Neural progenitor cell (in vitro differentiated cells): ENCODE measurements around the gene PPP2R2D.

Experiments
- EZH2 ChIP-seq: fragments of 200-600 bp; sonication (generic); IDR thresholded peaks from 2 replicates; pipeline ENCODE4 v1.6.1; 2017; ENCODE audit warnings: antibody characterized with exemption, mild to moderate bottlenecking, moderate library complexity
- TF ChIP-seq, protein P1 (sequence below): fragments of 200-600 bp; sonication (generic); IDR thresholded peaks from 2 replicates; pipeline ENCODE4 v1.5.1; 2017; ENCODE audit warnings: antibody characterized with exemption, mild to moderate bottlenecking

DNA sequence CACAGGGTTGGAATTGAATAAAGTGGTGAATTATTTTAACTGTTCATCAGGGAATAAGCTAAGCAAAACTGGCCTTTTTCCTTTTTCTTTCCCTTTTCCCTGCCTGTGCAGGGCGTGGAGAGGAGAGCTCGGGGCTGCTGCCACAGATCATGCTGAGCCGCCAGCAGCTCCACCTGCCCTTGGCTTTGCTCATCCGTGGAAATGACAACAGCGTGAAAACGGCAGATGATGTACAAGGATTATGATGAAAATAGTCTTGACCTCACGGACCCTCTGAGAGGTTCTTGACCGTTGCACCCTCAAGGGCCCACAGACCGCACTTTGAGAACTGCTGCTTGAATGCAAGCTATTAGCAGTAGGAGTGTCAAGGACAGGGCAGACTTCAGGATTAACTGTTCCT is 10.6 kb downstream of the PPP2R2D start:
- TF ChIP-seq, protein P1, sequence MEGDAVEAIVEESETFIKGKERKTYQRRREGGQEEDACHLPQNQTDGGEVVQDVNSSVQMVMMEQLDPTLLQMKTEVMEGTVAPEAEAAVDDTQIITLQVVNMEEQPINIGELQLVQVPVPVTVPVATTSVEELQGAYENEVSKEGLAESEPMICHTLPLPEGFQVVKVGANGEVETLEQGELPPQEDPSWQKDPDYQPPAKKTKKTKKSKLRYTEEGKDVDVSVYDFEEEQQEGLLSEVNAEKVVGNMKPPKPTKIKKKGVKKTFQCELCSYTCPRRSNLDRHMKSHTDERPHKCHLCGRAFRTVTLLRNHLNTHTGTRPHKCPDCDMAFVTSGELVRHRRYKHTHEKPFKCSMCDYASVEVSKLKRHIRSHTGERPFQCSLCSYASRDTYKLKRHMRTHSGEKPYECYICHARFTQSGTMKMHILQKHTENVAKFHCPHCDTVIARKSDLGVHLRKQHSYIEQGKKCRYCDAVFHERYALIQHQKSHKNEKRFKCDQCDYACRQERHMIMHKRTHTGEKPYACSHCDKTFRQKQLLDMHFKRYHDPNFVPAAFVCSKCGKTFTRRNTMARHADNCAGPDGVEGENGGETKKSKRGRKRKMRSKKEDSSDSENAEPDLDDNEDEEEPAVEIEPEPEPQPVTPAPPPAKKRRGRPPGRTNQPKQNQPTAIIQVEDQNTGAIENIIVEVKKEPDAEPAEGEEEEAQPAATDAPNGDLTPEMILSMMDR, result no peak
- TF ChIP-seq EZH2, result no peak
